Tibial artery (tissue), 4 donors: ENCODE data around the gene NIPAL1.

Experiments used
- DNase-seq, 2 donors: peaks; one replicate each; pipeline ENCODE4 v3.0.0-alpha.2; 2019
- H3K27ac ChIP-seq, 2 donors: fragments of 200-600 bp; sonication (generic) in 1 of 2; 1 replicate in 1 of 2; 2 replicates in 1 of 2; pipeline ENCODE4 v1.5.1; 2018 to 2019; ENCODE audit warnings: mild to moderate bottlenecking in 1 of 2
- H3K27me3 ChIP-seq, 2 donors: fragments of 200-600 bp; sonication (generic) in 1 of 2; one replicate each; pipeline versions ENCODE4 v1.5.1 to v1.6.0; 2016 to 2019
- H3K36me3 ChIP-seq, 3 donors: fragments of 200-600 bp; sonication (generic) in 2 of 3; one replicate each; pipeline ENCODE4 v1.5.1; 2016 to 2019; ENCODE audit warnings: mild to moderate bottlenecking in 2 of 3
- H3K4me1 ChIP-seq, 4 donors: fragments of 200-600 bp; sonication (generic) in 2 of 4; 1 replicate in 3 of 4; 2 replicates in 1 of 4; pipeline ENCODE4 v1.5.1; 2016 to 2019
- H3K4me3 ChIP-seq, 2 donors: fragments of 200-600 bp; sonication (generic) in 1 of 2; 1 replicate in 1 of 2; 2 replicates in 1 of 2; pipeline ENCODE4 v1.5.1; 2018 to 2019; ENCODE audit warnings: mild to moderate bottlenecking in 2 of 2
- H3K9me3 ChIP-seq, 3 donors: fragments of 200-600 bp; sonication (generic) in 1 of 3; one replicate each; pipeline ENCODE4 v1.5.1; 2016 to 2019
- CTCF ChIP-seq, 2 experiments: fragments of 200-600 bp in 1 of 2; fragments of 450-650 bp in 1 of 2; IDR thresholded peaks; one replicate each; pipeline ENCODE4 v1.5.1; 2017 to 2019; ENCODE audit warnings: antibody characterized with exemption in 2 of 2, mild to moderate bottlenecking in 1 of 2, moderate library complexity in 1 of 2
- intact Hi-C: fragments of 100-400 bp; cut with DNase I; formaldehyde crosslinking; loops from one replicate; pipeline ENCODE4 v1.15.0; 2023; ENCODE audit warnings: low total_unique reads

The NIPAL1 gene

GRCh38 chr4:48016141-48017107, at the start of gene NIPAL1, which contains the start of gene CNGA1:
Gene NIPAL1, plus strand, starts transcription at chr4:48016772. Its CDS starts 68 bp downstream, at chr4:48016840.
Gene CNGA1, minus strand, starts transcription at chr4:48016681. Its CDS starts 63,992 bp downstream, at chr4:47952689.
- Histone ChIP-seq H3K9me3 (no peaks in the 10 kb centered on the region), H3K4me1 (peaks cover 0 to 18% (median 8%) of the 10 kb centered on the region in 4 donors), H3K36me3 (no peaks in the 10 kb centered on the region), H3K4me3 (peak within 1 kb of the TSS; percentile 51 to 66), H3K27ac (peak within 1 kb of the TSS in 1 of 2 donors; percentile 30), H3K27me3 (no peaks in the 10 kb centered on the region)
- peak; percentile 44 to 68 for DNase-seq
- intact Hi-C loops: no loop called here
- TF ChIP-seq CTCF (IDR thresholded peaks at IDR 0.05): peak in 1 of 2 experiments; percentile 14

GRCh38 chr4:47968847-47969246, 47.7 kb upstream of the NIPAL1 start:
- TF ChIP-seq CTCF (IDR thresholded peaks at IDR 0.05): no peak
- H3K36me3 ChIP-seq: no peaks in the 10 kb centered on the region
- intact Hi-C loops: no loop called here
- DNase-seq: no peak
- no peak overlapping the region for H3K27ac ChIP-seq
- H3K27me3 ChIP-seq: no peaks in the 10 kb centered on the region
- H3K4me3 ChIP-seq: no peak overlapping the region
- H3K4me1 ChIP-seq: no peaks in the 10 kb centered on the region
- no peaks in the 10 kb centered on the region for H3K9me3 ChIP-seq

- H3K9me3 ChIP-seq: no peaks in the 10 kb centered on the region
- no peaks in the 10 kb centered on the region for H3K36me3 ChIP-seq
- DNase-seq: no peak
- no peak overlapping the region for H3K27ac ChIP-seq
- TF ChIP-seq CTCF (IDR thresholded peaks at IDR 0.05): no peak
- no peak overlapping the region for H3K4me3 ChIP-seq
- H3K4me1 ChIP-seq: no peaks in the 10 kb centered on the region
- H3K27me3 ChIP-seq: no peaks in the 10 kb centered on the region
- intact Hi-C loops: no loop called here
Observed at GRCh38 chr4:47972181-47972580, 44.4 kb upstream of the NIPAL1 start.

- H3K9me3 ChIP-seq: no peaks in the 10 kb centered on the region
- TF ChIP-seq CTCF (IDR thresholded peaks at IDR 0.05): no peak
- H3K4me1 ChIP-seq: no peaks in the 10 kb centered on the region
- no peak for DNase-seq
- H3K27me3 ChIP-seq: no peaks in the 10 kb centered on the region
- H3K27ac ChIP-seq: no peak overlapping the region
- H3K36me3 ChIP-seq: no peaks in the 10 kb centered on the region
- intact Hi-C loops: no loop called here
- H3K4me3 ChIP-seq: no peak overlapping the region
Observed at GRCh38 chr4:47972721-47973120, 43.9 kb upstream of the NIPAL1 start.

- no peaks in the 10 kb centered on the region for H3K4me1 ChIP-seq
- no peaks in the 10 kb centered on the region for H3K36me3 ChIP-seq
- H3K4me3 ChIP-seq: no peak overlapping the region
- no peaks in the 10 kb centered on the region for H3K9me3 ChIP-seq
- H3K27me3 ChIP-seq: no peaks in the 10 kb centered on the region
- H3K27ac ChIP-seq: no peak overlapping the region
- no peak for DNase-seq
- intact Hi-C loops: no loop called here
- TF ChIP-seq CTCF (IDR thresholded peaks at IDR 0.05): no peak
Observed at GRCh38 chr4:47974566-47974965, 42.0 kb upstream of the NIPAL1 start.
